ENCODE results near the gene NRXN3. TPM values are rescaled to one million over a fixed set of nuclear protein-coding genes. Genes with fewer than 3 reads are reported as not detected.

NRXN3 gene
- total RNA-seq, 2 experiments from 2014 or later, result not detected

DNA sequence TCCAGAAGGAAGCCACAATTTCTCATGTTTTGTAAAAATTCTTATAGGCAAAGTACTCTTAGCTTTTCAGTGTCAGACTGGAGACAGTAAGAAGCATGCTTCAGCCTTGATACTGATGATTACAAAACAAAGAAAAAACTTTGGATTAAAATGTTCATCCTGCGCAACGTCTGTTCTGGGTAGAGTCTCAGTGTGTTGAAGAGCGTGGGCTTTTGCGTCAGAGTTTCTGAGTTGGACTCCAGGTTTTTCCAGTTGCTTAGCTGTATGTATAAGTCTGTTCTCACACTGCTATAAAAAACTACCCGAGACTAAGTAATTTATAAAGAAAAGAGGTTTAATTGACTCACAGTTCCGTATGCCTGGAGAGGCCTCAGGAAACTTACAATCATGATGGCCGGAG lies 1533.0 kb downstream of the NRXN3 start:
- Histone ChIP-seq H2AFZ (ENCODE audit: low read length) (no peak overlapping the region), H3K4me3 (ENCODE audit: low read depth, low read length, poor library complexity, severe bottlenecking) (no peak overlapping the region), H3K4me1 (ENCODE audit: insufficient read depth, low read length, poor library complexity, severe bottlenecking) (no peaks in the 10 kb centered on the region), H3K27ac (ENCODE audit: low read depth, low read length, poor library complexity, severe bottlenecking) (no peak overlapping the region), H3K36me3 (ENCODE audit: insufficient read depth, low read length) (no peaks in the 10 kb centered on the region), H3K79me2 (ENCODE audit: insufficient read depth, low read depth, low read length) (no peaks in the 10 kb centered on the region), H4K20me1 (ENCODE audit: insufficient read depth, low read length) (no peaks in the 10 kb centered on the region), H3K9me3 (ENCODE audit: low read length) (no peaks in the 10 kb centered on the region), H3K4me2 (ENCODE audit: low read length) (no peak overlapping the region), H3K9me2 (ENCODE audit: insufficient read depth, low read length) (no peaks in the 10 kb centered on the region)
- intact Hi-C loops (cut with micrococcal nuclease; ENCODE audit: unreplicated experiment), result no loop called here
- ChIA-PET CTCF (ENCODE audit: unreplicated experiment) (no interaction called here), POLR2A (interaction anchor here (1.0 kb wide), 1 partner anchor 87 kb away, joined by 3 read pairs; no protein-coding TSS in a partner anchor)
- TF ChIP-seq, protein P1, sequence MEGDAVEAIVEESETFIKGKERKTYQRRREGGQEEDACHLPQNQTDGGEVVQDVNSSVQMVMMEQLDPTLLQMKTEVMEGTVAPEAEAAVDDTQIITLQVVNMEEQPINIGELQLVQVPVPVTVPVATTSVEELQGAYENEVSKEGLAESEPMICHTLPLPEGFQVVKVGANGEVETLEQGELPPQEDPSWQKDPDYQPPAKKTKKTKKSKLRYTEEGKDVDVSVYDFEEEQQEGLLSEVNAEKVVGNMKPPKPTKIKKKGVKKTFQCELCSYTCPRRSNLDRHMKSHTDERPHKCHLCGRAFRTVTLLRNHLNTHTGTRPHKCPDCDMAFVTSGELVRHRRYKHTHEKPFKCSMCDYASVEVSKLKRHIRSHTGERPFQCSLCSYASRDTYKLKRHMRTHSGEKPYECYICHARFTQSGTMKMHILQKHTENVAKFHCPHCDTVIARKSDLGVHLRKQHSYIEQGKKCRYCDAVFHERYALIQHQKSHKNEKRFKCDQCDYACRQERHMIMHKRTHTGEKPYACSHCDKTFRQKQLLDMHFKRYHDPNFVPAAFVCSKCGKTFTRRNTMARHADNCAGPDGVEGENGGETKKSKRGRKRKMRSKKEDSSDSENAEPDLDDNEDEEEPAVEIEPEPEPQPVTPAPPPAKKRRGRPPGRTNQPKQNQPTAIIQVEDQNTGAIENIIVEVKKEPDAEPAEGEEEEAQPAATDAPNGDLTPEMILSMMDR (conservative IDR thresholded peaks at IDR 0.05; ENCODE audit: low read length), result no peak
- no peak for TF ChIP-seq EZH2phosphoT487 (IDR thresholded peaks at IDR 0.05; ENCODE audit: borderline replicate concordance, low read depth, low read length)
- DNase-seq (ENCODE audit: low spot score), result no peak
- no TSS peak for BruUV-seq (replicated peaks)

DNA sequence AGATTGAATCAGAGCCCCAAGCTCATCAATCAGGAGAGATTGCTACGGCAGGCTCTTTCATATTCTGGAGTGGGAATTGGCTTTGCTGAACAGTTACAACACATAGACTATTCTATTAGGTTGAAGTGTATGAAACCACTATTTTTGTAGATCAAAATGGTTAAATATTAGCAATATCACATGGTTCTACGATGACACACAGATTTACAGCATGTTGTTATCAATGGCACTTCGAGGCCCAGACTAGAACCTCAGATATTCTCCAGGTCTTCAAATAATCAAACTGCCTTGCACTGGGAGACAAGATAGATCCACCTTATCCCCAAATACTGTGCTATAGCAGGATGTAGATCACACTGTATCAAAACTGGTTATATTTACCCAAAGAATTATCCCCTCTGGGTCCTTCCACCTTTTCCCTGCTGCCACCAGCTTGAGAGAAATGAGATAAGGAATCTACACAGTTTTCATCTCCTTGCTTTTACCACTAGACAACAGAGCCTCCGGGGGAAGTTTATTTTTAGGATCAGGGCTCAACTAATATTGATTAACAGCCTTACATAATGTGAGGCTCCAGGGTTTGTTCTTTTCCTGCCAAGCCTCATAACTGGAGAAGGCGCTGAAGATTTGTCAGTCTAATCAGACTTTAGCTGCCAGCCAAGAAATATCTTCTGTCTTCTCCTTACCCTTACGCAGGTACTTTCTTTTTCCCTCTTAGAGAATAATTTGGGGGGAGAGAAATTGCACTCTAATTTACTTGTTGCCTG lies 1534.1 kb downstream of the NRXN3 start:
- Histone ChIP-seq H3K79me2 (ENCODE audit: insufficient read depth, low read depth, low read length) (no peaks in the 10 kb centered on the region), H3K4me1 (ENCODE audit: insufficient read depth, low read length, poor library complexity, severe bottlenecking) (no peaks in the 10 kb centered on the region), H3K36me3 (ENCODE audit: insufficient read depth, low read length) (no peaks in the 10 kb centered on the region), H3K9me2 (ENCODE audit: insufficient read depth, low read length) (no peaks in the 10 kb centered on the region), H3K27ac (ENCODE audit: low read depth, low read length, poor library complexity, severe bottlenecking) (no peak overlapping the region), H4K20me1 (ENCODE audit: insufficient read depth, low read length) (no peaks in the 10 kb centered on the region), H3K4me2 (ENCODE audit: low read length) (no peak overlapping the region), H3K4me3 (ENCODE audit: low read depth, low read length, poor library complexity, severe bottlenecking) (no peak overlapping the region), H2AFZ (ENCODE audit: low read length) (no peak overlapping the region), H3K9me3 (ENCODE audit: low read length) (no peaks in the 10 kb centered on the region)
- intact Hi-C loops (cut with micrococcal nuclease; ENCODE audit: unreplicated experiment), result no loop called here
- no peak for DNase-seq (ENCODE audit: low spot score)
- POLR2A ChIA-PET, result interaction anchor here (0.6 to 1.6 kb wide), 2 partner anchors 12 to 57 kb away, joined by 4 read pairs; no protein-coding TSS in a partner anchor
- CTCF ChIA-PET (ENCODE audit: unreplicated experiment), result no interaction called here
- BruUV-seq (replicated peaks), result no TSS peak
- TF ChIP-seq EZH2phosphoT487 (IDR thresholded peaks at IDR 0.05; ENCODE audit: borderline replicate concordance, low read depth, low read length), result no peak
- TF ChIP-seq, protein P1 (conservative IDR thresholded peaks at IDR 0.05; ENCODE audit: low read length), result no peak
